ENCODE measurements around the gene LRRC70.

GRCh38 chr5:62596691-62597090 lies 18.1 kb downstream of the LRRC70 start:
- no peak for TF ChIP-seq CTCF (IDR thresholded peaks at IDR 0.05)
- no peak for TF ChIP-seq POLR2A (IDR thresholded peaks at IDR 0.05)

Measured in testis (tissue), 2 donors.